ENCODE measurements around the gene TMEM50B.
"Not testable (repeated sequence)": the region's sequence is repeated elsewhere in the genome, so short reads cannot be mapped to it uniquely, and the experiment has no call there.

TMEM50B gene

DNA sequence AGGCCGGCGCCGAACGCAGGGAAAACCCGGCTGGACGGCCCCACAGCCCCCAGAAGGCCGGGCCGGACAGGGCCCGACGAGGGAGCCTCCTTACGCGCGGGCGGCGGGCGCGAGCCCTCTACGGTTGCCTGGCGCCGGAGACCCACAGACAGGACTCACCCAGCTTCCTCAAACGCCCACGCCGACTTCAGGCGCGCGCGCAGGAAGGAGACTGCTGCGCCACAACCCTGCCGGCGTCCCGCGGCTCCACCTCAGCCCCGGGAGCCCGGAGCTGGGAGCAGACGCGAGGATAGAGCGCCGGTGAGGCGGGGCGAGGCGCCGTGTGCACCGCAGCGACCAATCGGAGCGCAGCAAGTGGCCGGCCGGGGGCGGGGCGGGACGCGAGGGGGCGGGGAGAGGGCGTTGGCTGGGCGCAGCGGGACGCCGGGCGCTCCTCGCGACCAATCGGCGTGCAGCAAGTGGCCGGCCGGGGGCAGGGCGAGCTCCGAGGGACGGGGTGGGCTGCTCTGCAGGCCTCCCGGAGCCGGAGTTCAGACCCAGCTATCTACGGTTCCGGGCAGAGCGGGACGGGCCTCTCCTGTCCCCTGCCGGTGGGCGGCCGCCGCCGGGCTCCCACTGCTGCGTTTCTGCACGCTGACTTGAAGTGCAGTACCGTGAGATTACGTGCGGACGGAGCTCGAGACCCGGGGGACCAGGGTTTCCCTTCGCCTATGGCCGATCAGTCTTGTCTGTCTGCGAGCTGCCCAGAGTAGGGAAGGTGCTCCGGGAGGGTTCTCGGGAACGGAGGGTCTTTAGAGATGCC, at the start of gene TMEM50B:
TMEM50B (minus strand) TSS at position 296 of the 802 bp plus-strand sequence. CDS start 11,089 bp downstream, outside the sequence.
- DNase-seq, result peak; percentile 91

DNA sequence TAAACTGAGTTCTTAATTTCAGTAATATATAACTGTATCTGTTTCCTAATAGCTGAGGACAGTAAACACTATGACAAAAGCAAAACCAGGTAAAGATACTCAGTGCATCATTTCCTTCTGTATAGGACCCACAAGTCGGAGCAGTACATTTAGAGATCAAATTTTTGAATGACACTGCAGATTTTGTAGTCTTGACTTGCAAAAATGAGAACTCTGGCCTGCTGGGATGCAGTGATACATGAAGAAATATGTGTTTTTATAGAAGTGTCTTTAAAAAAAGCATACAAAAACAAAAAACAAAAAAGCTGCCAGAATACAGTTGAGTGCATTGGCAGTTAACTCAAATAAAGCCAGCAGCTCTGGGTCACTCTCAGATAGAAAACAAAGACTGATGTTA, 43.2 kb upstream of the TMEM50B start:
- no peak for DNase-seq

DNA sequence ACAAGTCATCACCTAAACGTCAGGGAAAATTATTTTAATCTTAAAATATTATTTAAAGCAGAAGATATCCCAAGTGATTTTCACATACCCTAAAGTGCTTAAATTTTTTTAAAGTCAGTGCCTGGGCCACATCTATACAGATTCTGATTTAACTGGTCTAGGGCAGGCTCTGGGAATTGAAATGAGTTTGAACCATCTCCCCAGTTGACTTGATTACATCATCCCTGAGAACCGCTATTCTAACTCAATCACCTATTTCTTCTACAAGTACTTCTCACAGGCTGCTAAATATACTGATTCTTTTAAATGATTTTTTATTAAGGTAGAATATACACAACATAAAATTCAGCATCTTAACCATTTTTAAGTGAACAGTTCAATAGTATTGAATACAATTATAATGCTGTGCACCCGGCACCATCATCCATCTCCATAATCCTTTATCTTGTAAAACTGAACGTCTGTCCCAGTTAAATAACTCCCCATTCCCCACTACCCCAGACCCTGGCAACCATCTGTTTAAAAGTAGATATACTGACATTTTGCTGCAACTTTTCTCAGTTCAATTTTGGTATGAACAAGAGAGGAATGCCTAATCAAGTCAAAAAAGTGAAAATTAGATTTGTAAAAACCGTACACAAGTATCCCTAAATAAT, 42.7 kb upstream of the TMEM50B start:
- no peak for DNase-seq

DNA sequence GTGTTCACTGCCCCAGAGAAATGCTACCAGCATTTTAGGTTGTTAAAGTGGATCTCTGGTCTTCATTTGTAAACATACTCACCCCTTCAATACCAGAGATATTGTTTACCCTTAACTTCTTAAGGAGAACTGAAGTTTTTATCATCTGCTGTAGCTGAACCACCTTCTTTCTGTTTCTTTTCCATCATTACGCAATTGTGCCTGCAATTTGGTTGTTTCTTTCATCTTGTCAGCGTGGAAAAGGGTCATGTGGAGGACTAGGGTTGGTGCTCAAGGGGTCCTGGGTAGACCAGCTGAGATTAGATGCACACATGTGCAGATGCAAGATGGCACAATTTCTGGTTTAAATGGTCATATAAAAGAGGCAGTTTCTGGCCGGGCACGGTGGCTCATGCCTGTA, 39.1 kb upstream of the TMEM50B start:
- no peak for DNase-seq

DNA sequence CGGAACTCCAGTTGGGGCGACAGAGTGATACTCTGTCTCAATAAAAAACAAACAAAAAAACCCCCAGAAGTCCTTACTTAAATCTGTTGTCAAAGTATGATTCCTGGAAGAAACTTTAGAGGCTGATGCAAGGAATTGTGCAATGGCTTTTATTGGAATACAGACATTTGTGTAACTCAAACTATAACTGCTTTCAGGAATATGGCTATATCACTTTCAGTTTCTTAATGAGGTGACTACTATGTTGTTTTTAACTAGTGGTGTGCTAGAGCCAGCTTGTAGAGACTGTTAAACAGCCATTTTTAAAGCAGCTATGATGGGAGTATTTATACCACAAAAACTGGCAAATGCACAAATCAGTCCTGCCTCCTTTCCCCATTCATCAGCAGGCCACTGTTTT, 34.5 kb upstream of the TMEM50B start:
- no peak for DNase-seq

DNA sequence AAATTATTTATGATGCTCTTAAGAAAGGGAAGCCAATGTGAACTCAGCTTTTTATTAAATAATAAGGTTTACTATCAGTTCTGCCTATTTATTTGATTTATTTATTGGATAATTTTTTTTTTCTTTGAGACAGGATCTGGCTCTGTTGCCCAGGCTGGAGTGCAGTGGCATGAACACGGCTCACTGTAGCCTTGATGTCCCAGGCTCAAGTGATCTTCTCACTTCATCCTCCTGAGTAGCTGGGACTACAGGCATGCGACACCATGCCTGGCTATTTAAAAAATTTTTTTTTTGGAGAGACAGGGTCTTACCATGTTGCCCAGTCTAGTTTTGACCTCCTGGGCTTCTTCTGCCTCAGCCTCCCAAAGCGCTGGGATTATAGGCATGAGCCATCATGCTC, 32.7 kb upstream of the TMEM50B start:
- DNase-seq, result no peak

DNA sequence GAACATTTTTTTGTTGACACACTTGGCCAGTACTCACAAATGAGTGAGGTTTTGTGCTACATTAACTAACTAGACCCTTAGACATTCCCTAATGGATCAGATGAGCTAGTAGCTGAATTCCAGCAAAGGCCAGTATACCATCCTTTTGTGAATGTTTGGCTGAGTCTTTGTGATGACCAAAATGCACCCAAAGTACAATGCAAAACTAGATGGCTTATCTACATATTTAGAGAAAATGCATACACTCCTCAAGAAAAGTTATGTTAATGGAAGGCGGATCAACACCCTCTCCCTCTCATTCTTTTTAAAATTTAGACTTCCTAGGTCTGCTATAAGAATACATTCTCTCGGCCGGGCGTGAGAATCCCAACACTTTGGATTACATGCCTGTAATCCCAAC, 31.9 kb upstream of the TMEM50B start:
- no peak for DNase-seq

DNA sequence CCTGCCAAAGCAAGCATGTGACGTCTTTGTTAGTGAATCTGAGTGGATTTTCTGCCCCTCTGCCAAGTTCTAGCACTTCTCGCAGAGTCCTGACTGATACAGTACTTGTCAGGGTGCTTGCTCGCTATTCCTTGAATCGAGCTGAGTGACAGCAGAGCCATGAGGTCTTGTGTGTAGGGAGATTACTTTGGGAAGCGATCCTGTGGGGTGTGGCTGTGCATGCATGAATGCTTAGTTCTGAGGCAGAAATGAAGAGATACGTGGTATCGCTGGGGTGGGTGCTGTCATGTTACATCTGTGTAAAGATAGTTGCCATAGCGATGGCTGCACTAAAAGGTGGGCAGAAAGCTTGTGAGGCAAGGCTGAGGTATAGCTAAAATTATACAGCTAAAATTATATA, 31.1 kb upstream of the TMEM50B start:
- no peak for DNase-seq

DNA sequence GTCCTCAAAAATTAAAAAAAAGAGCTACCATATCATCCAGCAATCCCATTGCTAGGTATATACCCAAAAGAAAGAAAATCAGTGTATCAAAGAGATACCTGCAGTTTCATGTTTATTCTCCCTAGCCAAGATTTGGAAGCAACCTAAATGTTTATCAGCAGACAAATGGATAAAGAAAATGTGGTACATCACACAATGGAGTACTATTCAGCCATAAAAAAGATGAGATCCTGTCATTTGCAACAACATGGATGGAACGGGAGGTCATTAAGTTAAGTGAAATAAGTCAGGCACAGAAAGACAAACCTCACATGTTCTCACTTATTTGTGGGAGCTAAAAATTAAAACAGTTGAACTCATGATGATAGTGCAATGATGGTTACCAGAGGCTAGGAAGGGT, 27.2 kb upstream of the TMEM50B start:
- not testable (repeated sequence) for DNase-seq

DNA sequence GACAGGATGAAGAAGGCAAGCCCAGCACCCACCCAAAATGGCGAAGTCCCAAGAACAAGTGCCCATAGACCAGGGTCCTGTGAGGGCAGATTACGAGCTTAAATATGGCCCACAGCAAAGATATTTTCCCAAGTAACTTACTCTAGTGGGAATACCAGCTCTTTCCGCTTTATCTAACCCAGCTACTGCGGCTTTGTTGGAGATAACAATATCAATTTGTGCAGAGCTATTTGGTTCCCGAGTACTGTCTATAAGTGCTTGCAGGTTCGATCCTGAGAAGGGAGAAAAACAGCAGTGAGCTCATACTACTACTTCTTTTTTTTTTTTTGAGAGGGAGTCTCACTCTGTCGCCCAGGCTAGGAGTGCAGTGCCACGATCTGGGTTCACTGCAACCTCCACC, 26.1 kb upstream of the TMEM50B start:
- no peak for DNase-seq

DNA sequence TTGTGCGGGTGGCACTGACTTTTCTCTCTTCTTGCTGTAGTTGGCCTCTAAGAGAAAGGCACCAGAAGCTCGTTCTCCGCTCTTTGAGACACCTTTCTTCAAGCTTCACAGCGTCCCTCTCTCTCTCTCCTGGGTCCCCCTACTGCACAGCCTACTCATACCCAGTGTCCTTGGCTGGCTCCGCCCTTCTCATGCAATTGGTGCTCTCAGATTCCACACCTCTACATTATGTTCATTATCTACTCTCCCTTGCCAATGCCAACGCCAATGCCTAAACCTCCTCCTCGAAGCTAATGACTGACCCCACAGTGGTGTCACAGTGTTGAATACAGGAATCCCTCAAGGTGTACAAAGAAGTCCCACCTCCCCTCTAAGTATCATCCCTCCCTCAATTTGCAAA, 16.6 kb upstream of the TMEM50B start:
- no peak for DNase-seq

DNA sequence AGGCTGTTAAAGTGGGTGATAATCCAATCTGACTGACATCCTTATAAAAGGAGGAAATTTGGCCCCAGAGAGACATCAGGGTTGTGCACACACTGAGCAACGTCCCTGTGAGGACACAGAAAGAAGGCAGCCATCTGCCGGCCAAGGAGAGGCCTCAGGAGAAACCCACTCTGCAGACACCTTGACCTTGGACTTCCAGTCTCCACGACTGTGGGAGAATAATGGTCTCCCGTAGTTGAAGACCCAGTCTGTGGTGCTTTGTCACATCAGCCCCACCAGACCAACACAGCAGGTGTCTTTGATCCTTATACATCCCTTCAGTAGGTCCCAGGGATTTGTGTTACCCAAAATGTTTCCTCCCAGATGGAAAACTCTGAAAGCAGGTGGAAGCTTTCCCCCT, 16.0 kb upstream of the TMEM50B start:
- DNase-seq, result no peak

DNA sequence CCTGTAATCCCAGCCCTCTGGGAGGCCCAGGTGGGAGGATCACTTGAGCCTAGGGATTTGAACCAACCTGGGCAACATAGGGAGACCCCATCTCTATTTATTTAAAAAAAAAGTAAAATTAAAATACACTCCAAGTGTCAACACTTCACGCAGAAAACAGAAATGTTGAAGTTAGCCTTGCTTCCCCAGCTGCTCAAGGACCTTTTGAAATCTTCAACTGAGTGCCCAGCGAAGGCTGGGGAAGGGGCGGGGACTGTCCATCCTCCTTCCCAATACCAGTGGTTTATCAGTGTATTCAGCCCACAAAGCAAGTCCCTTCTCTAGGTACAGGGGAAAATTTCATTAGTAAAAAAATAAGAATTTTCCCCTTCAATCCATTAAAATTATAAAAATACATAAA, 14.0 kb upstream of the TMEM50B start:
- DNase-seq, result no peak

DNA sequence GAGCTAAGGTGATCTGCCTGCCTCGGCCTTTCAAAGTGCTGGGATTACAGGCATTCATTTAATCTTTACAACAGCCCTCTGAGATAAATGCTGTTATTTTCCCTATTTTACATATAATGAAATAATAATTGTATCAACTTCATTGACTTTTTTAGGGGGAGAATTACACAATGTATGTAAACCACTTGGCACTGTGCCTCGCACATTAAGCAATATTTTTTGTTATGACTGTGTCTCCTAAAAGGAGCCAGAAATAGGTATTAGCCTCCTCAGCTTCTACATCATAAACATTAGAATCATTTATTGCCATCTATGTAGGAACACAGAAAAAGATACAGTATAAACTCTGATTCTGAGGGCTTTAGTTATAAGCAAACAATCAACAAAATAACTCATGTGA, 12.8 kb upstream of the TMEM50B start:
- no peak for DNase-seq

DNA sequence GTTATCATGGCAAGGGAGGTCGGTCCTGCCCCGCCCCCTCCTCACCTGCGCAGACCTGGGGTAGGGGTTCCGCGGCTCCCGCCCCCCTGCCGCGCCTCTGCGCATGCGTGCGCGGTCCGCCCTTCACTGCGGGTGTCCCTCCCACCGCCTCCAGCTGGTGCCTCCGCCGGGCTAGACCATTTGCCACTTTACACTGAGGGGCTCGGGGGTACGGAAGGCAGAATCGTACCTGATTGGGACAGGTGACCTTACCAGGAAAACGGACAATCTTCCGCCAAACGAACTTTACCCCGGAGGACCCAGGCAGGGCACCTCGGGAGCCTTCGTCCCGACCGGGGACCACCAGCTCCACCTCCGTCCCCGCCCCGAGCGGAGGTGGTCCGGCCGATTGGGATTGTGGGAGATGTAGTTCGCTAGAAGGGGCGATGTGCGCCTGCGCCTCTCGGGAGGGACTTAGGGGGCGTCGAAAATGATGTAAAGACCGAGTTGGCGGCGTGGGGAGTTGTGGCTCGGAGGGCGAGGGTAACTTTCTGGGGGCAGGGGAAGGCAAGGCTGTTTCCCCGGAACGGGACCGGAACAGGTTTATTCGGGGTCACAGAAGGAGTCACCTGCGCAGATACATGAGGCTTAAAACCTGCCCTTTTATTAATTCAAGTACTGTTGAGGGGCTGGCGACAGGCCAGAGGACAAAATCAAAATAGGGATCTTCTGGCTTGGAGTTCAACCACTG, 11.8 kb upstream of the TMEM50B start, which contains the start of gene DNAJC28:
DNAJC28 (minus strand) TSS at position 344 of the 730 bp plus-strand sequence. CDS start 2,323 bp downstream, outside the sequence.
- DNase-seq, result peak; percentile 78

DNA sequence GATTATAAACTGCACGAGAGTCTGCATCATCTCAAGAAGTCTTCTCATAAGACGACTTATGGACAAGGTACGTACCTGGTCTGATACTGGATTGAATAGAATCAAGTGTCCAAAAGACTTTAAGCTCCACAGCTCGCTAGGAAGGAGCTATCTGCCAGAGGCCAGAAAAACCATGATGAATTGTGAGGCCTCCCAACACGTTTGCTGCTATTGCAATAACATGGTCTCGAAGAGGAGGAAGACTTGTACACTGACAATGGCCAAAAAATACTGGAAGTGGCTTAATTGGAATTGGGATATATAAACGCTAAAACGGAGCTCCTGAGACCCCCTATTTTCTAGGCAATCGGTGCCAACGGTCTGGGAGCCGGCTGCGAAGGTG, 11.2 kb upstream of the TMEM50B start:
- DNase-seq, result no peak

DNA sequence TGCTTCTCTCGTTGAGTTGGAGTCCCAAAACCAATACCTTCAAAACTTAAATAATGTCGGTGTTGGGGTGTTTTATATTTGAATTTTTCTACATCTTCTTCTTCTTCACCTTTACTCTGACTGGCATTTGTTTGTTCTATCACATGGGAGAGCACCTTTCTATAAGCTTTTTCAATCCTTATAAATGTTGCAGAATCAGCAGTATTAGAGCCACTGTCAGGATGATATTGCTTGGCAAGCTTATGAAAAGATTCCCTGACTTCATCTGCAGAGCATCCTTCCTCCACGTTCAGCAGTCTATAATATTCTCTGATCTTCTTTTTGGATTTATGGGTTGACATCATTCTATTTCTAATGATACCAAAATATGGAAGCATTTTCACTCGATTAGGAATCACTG, 9.2 kb upstream of the TMEM50B start:
- DNase-seq, result no peak

DNA sequence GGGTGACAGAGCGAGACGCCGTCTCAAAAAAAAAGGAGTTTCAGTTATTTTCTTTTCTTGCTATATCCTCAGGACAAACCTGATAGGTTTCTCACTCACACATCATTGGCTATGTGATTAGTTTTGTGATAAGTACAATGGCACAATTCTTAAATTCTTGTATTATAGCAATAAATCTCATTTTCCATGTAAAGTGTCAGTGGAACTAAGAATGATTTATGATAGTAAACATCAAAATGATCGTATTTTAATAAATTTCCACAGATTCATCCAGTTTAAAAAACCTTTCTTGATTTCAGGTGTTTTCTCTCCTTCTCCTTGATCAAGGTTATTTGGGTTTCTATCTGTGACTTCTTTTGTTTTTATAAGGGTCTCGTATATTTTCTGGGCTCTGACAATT, 8.2 kb upstream of the TMEM50B start:
- DNase-seq, result no peak

DNA sequence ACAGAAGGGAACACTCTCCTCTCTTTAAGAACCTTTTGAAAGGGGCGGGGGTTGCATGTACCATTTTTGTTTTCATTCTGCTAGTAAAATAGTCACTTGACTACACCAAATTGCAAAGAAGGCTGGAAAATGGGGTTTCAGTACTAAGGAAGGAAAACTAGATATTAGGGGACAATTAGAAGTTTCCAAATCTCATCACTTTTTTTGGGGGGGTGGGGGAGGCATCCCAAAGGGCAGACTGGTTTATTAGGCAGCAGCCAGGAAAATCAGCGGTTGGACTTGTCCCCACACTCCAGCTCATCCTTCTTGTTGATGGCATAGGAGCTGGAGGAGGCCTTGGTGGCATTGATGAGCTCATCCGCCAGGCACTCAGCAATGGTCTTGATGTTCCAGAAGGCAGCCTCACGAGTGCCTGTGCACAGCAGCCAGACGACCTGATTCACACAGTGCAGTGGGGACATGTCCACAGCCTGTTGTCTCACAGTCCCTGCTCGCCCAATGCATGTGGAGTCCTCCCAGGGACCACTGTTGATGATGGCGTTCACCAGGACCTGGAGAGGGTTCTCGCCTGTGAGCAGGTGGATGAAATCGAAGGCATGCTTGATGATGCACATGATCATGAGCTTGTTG, 1.7 kb upstream of the TMEM50B start:
- no peak for DNase-seq

DNA sequence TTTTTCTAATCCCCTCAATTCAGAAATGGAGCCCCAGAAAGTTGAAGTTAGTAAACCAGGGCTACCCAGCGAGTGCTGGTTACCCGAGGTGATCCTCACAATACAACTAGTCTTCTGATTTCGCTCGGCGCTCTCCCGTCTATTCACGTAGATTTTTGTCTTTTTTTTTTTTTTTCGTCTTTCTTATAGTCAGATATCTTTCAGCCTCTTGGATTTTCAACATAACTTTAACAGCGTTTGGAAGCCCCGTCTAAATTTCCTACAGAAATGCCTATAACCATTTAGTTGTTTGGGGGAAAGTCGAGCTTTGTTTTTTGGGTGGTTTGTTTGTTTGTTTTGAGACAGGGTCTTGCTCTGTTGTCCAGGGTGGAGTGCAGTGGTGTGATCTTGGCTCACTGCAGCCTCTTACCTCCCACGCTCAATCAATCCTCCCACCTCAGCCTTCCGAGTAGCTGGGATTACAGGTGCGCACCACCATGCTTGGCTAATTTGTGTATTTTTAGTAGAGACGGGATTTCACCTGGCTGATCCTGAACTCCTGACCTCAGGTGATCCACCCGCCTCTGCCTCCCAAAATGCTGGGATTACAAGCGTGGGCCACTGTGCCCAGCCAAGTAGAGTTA, 818 bp upstream of the TMEM50B start:
- no peak for DNase-seq

DNA sequence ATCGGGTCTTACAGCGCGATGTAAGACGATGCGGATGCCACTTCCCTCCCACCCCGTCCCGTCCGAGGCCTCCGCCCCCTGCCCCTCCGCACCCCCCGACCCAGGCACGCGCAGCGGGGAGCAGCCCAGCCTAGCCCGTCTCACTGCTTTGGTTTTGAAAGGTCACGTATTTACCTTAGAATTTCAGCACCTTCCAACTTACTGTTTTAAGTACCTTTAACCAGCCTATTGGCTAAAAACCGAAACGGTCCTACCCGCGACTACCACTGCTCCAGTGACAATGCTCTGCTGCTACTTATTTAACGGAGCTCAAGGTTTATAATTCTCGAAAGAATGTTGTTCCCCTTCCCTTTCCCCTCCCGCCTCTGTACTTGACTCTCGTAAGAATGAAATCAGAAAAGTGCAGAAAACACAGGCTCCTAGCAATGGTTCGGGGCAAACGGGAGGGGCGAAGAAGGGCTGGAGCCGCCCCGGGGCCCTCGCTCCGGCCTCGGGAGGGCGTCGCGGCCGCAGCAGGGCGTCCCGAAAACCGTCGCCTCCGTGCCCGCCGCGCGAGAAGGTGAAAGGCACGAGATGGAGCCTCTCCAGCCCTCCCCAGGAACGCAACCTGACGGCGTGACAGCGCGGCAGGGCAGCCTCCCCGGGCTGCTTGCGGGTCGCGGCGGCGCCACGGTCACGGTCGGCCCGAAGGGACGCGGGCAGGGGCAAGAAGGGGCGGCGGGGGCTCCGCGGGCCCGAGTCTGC, 667 bp downstream of the TMEM50B start:
- no peak for DNase-seq

DNA sequence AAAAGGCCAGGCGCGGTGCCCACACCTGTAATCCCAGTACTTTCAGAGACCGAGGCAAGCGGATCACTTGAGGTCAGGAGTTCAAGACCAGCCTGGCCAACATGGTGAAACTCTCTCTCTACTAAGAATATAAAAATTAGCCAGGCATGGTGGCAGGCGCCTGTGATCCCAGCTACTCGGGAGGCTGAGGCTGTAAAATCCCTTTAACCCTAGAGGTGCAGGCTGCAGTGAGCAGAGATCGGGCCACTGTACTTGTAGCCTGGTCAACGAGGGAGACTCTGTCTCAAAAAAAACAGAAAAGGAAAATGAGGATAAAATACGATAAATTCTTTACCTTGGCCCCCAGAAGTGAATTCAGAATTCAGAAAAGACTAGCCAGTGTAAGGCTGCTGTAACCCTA, 1.6 kb downstream of the TMEM50B start:
- no peak for DNase-seq

Data from NCI-H510A (cell line).